ENCODE results near the gene KCNJ12. TPM values are rescaled to one million over a fixed set of nuclear protein-coding genes. Genes with fewer than 3 reads are reported as not detected.

The KCNJ12 gene
- polyA plus RNA-seq, 2 of the 4 experiments (the other 2 are of a cell fraction), result 0.34 to 0.44 TPM

DNA sequence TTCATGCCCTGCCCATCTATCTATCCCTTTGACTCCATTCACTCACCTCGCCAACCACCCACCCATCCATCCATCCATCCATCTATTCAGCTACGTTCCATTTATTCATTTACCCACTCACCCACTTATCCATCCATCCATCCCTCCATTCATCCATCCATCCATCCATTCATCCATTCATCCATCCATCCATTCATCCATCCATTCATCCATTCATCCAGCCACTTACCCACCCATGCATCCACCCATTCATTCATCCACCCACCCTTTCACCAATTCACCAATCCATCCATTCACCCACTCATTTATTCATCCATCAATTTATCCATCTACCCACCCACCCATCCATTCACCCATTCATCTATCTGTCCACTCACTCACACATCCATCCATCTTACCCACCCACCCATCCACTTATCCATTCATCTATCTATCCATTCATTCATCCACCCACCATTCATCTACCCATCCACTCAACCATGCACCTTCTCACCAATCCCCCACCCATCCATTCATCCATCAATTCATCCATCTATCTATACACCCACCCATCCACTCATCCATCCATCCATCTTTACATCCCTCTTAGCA, 19.5 kb upstream of the KCNJ12 start:
- ChIA-PET POLR2A (no interaction called here), CTCF (interaction anchor here (1.2 kb wide), 1 partner anchor 14 kb away, joined by 3 read pairs; no protein-coding TSS in a partner anchor)
- DNase-seq (ENCODE audit: low read depth in 1 of 2, low spot score in 1 of 2), result no peak
- H3K4me3 ChIP-seq, result no peak overlapping the region
- peaks cover 11% of the 10 kb centered on the region; the same call in 1 of the 3 replicates for H3K4me1 ChIP-seq
- H3K9me3 ChIP-seq, result no peaks in the 10 kb centered on the region
- no peak for ATAC-seq
- TF ChIP-seq EHMT2 (IDR thresholded peaks at IDR 0.05; ENCODE audit: low read depth) (no peak), RAD21 (conservative IDR thresholded peaks at IDR 0.05 in 1 of 2, IDR thresholded peaks at IDR 0.05 in 1 of 2) (no peak), CBX2 (IDR thresholded peaks at IDR 0.05; ENCODE audit: borderline replicate concordance, low read depth) (no peak), MYC (IDR thresholded peaks at IDR 0.05; ENCODE audit: borderline replicate concordance, low read length) (no peak), MAFK (IDR thresholded peaks at IDR 0.05; ENCODE audit: partially characterized antibody) (no peak), ESRRA (IDR thresholded peaks at IDR 0.05; ENCODE audit: borderline replicate concordance, low read length) (no peak), ZSCAN20 (CRISPR knock-in tag; IDR thresholded peaks at IDR 0.05) (no peak), GATA3 (IDR thresholded peaks at IDR 0.05; ENCODE audit: borderline replicate concordance) (no peak), RCOR1 (IDR thresholded peaks at IDR 0.05; ENCODE audit: low read depth, low read length) (no peak), HEYL (CRISPR knock-in tag; IDR thresholded peaks at IDR 0.05) (no peak), HOXB13 (CRISPR knock-in tag; IDR thresholded peaks at IDR 0.05; ENCODE audit: low read depth) (no peak), ZNF302 (CRISPR knock-in tag; IDR thresholded peaks at IDR 0.05) (no peak), TFCP2L1 (CRISPR knock-in tag; IDR thresholded peaks at IDR 0.05) (no peak), FOSL2 (IDR thresholded peaks at IDR 0.05) (no peak), FOSL2 (CRISPR knock-in tag; IDR thresholded peaks at IDR 0.05) (no peak)
- TF ChIP-seq, protein P1, sequence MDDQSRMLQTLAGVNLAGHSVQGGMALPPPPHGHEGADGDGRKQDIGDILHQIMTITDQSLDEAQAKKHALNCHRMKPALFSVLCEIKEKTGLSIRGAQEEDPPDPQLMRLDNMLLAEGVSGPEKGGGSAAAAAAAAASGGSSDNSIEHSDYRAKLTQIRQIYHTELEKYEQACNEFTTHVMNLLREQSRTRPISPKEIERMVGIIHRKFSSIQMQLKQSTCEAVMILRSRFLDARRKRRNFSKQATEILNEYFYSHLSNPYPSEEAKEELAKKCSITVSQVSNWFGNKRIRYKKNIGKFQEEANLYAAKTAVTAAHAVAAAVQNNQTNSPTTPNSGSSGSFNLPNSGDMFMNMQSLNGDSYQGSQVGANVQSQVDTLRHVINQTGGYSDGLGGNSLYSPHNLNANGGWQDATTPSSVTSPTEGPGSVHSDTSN (IDR thresholded peaks at IDR 0.05), result no peak
- TF ChIP-seq, protein P2, sequence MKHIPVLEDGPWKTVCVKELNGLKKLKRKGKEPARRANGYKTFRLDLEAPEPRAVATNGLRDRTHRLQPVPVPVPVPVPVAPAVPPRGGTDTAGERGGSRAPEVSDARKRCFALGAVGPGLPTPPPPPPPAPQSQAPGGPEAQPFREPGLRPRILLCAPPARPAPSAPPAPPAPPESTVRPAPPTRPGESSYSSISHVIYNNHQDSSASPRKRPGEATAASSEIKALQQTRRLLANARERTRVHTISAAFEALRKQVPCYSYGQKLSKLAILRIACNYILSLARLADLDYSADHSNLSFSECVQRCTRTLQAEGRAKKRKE (CRISPR knock-in tag; IDR thresholded peaks at IDR 0.05; ENCODE audit: low read depth), result no peak
- TF ChIP-seq, protein P3, sequence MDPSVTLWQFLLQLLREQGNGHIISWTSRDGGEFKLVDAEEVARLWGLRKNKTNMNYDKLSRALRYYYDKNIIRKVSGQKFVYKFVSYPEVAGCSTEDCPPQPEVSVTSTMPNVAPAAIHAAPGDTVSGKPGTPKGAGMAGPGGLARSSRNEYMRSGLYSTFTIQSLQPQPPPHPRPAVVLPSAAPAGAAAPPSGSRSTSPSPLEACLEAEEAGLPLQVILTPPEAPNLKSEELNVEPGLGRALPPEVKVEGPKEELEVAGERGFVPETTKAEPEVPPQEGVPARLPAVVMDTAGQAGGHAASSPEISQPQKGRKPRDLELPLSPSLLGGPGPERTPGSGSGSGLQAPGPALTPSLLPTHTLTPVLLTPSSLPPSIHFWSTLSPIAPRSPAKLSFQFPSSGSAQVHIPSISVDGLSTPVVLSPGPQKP (IDR thresholded peaks at IDR 0.05; ENCODE audit: low read depth, low read length), result no peak
- TF ChIP-seq, protein P4, sequence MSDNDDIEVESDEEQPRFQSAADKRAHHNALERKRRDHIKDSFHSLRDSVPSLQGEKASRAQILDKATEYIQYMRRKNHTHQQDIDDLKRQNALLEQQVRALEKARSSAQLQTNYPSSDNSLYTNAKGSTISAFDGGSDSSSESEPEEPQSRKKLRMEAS (IDR thresholded peaks at IDR 0.05), result no peak
- no peak overlapping the region for H3K27ac ChIP-seq
- H3K4me2 ChIP-seq, result no peak overlapping the region
- WGBS (ENCODE audit: missing lambda C conversion rate), result 81% methylated on average over 2 of the region's 2 CpGs
- FAIRE-seq, result no peak

DNA sequence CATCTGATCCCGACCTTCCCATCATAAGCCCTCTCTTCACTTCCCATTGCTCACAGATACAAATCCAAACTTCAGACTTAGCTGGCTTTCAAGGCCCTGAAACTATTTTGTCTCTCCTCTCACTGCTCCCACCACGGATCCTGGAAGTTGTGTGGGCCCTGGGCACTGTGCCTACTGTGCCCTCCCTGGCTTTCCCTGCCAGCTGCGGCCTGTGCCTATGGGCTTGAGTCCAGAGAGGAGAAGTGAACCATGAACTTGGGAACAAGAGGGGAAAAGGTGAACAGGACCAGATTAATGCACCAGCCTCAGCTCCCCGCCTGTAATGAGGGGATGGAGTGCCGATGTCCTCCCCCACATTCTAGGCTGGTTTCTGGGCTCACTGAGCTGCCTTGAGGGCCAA, 18.9 kb upstream of the KCNJ12 start:
- no peak for DNase-seq (ENCODE audit: low read depth in 1 of 2, low spot score in 1 of 2)
- Histone ChIP-seq H3K27ac (no peak overlapping the region), H3K9me3 (no peaks in the 10 kb centered on the region), H3K4me1 (peaks cover 11% of the 10 kb centered on the region; the same call in 1 of the 3 replicates), H3K4me2 (no peak overlapping the region), H3K4me3 (no peak overlapping the region)
- 56% methylated on average over 5 of the region's 5 CpGs for WGBS (ENCODE audit: missing lambda C conversion rate)
- ATAC-seq, result no peak
- FAIRE-seq, result no peak
- ChIA-PET CTCF (interaction anchor here (1.0 to 1.2 kb wide), 2 partner anchors 13 to 78 kb away, joined by 3 read pairs; no protein-coding TSS in a partner anchor), POLR2A (no interaction called here)
- no peak for TF ChIP-seq CHD2 (IDR thresholded peaks at IDR 0.05; ENCODE audit: low read length, partially characterized antibody)
- TF ChIP-seq ZSCAN20 (CRISPR knock-in tag; IDR thresholded peaks at IDR 0.05), result no peak

Measured in A549 (cell line).